HG03025 (cell line): Measurements from ENCODE around the gene SNUPN.

Experiments
- ATAC-seq: cut with Tn5 transposase; IDR thresholded peaks from one replicate; pipeline ENCODE4 v1.9.1; 2021; ENCODE audit warnings: mild to moderate bottlenecking, moderate library complexity; ENCODE audit not compliant: unreplicated experiment, low FRiP score

The SNUPN gene

DNA sequence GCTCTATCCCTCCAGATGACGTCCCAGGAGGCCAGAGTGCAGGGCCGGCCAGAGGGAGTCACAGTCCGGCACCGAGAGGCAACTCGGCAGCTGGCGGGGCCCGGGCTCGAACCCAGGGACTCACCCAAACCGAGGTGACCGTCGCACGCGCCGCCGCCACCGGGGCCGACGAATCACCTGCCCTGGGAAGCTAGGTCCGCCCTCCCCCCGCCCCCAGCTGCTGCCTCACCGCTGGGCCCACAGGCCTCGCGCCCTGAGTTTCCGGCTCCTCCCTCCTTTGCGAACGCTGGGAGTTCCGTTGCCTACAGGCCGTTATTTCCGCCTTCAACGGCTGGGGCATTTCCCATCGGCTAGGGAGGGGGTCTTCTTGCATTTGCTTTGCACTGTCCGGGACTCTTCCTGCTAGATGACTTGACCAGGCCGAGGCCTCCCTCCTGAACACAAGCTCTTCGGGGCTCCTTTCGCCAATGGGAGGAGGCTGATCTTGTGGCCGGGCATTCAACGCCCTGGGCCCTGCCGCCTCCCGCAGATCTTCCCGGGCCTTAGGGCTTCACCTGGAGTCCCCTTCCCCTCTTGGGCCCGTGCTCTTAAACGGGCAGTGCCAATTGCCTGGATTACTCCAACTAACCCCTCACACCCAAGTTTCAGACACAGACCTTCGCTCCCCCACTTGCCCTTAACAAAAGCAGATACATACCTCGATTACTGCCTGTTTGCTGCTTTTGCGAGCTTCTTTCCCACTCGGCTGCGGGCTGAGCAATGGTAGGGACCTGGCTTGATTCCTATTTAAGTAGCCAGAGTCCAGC is at the start of gene SNUPN:
Gene SNUPN (minus strand): TSS at position 184 of the 806 bp plus-strand sequence. CDS start 4,674 bp downstream, outside the sequence.
- ATAC-seq, result peak; percentile 67

DNA sequence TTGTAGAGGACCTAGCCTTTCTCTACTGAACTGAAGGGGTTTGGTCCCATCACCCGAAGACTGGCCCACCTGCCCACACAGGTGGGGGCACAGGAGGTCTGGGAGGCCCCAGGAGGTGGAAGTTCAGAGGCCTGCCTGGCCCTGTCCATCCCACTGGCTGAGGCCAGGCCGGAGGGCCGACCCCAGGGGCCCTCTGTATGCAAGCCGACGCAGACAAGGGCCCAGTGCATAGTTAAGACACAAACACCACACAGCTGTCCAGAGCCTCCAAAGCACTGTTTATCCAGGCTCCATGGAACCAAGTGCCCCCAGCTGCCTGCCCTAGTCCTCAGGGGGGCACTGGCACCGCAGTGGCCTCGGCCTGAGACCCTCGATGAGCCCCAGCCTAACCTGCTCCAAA is 48.8 kb upstream of the SNUPN start:
- ATAC-seq, result no peak

DNA sequence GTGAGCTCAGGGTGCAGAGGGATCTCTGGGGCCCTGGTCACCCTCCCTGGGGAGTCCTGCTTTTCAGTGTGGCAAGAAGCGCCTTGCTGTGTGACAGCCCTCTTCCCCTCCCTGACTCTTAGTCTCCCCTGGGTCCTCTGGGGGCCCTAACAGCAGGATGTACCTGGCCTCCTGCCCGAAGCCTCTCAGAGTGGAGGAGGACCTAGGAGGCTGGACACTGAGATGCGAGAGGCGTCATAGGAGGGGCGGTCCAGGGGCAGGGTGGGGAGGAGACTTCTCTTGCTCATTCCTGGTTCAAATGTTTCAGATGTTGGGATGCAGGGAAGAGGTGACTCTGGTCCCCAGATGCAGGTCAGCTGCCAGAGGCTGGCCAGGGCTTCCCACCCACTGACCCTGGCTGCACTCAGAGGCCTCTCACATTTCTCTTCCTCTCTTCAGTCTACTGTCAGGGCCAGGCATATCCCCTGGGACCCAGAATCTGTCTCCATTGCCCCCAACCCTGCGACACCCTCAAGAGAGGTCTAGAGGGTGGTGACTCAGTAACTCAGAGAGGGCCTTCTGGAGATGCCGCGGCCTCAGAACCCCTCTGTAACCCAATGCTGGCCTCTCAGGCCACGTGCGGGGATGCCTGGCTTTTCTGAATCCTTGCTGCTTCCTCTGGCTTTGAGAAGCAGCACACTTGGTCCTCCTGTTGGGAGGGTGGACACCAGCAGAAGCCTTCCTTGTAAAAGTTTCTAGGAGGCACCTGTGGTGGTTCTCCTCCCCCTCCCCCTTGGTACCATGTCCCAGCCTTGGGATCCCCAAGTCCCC is 48.1 kb upstream of the SNUPN start:
- no peak for ATAC-seq

DNA sequence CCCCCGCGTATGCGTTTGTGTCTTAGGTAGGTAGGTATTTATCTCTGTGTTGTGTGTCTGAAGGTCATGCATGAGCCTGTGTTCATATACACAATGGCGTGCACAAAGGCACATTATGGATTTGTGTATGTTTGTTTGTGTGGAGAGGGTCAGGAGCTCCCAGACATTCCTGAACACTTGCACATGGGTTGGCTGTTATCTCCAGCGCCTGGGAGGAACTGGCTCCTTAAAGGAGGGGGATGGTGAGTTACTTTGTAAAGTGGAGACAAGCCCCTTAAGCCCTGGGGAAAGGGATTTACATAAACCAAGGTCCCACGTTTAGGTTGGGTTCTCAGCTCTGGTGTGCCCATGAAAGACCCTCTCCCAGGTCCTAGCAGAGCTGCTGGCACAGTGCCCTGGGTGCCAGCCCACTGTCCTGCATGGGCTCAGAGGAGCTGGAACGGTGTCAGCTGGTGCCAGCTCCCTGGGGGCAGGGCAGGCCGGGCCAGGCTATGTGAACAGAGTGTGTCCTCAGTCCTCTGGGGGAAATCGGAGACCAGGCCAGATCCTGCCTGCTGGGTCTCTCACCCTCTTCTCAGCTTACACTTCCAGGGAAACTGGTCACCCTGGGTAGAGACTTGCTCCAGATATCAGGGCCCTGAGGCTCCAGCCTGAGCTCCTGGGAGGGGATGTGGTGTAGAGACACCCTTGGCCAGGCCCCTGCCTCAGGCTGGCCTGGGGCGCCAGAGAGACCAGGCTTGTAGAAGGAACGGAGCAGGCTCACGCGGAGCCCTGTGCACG is 47.3 kb upstream of the SNUPN start:
- no peak for ATAC-seq

DNA sequence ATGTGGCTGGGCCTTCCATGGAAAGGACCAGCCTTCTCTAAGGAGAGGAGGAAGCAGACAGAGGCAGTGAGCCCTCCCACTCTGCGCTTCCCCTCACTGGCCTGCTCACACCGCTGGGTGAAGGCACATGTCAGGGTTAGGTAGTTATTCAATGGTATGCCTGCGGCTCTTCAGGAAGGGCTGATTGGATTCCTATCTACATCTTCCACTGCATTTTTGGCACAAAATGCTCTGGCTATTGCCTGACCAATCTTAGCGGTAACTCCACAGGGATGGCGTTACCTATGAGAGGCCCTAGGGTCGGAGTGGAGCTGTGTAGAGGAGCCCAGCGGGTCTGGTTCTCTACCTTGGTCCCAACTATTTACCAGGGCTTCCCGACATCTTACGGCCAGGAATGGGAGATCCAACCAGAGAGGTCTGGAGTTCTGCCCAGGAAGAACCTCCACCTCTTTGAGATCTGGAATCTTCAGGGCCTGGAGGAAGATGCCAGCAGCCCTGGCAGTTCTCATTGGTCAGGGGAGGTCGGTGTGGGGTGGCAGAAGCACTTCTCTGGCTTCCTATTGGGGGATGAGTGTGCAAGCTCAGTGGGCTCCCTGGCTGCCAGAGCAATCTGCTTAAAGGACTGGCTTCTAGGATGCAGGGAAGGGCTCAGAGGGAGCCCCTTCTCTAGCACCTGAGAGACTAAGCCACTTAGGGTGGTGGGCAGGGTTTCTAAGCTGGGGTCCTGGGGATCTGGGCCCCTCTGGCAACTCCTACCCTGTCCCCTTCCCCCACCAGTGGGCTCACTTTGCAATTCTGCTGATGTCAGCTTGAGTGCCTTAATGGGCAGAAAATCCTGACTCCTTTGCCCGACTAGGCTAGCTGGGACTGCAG is 46.4 kb upstream of the SNUPN start:
- no peak for ATAC-seq

DNA sequence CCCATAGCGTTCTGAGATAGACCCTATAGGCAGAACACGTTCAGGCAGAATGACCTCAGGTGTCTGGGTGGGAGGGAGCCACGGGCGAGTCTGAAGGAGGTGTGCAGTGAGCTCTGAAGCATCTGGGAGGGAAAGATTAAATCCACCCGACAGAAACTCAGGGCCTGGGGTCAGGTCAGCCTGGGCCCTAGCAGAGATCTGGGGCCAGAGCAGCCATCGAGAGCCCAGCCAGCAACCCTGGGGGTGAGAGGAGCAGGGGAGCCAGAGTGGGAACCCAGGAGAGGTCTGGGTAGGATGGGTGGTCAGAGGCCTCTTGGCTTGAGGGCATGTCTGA is 44.3 kb upstream of the SNUPN start:
- no peak for ATAC-seq

DNA sequence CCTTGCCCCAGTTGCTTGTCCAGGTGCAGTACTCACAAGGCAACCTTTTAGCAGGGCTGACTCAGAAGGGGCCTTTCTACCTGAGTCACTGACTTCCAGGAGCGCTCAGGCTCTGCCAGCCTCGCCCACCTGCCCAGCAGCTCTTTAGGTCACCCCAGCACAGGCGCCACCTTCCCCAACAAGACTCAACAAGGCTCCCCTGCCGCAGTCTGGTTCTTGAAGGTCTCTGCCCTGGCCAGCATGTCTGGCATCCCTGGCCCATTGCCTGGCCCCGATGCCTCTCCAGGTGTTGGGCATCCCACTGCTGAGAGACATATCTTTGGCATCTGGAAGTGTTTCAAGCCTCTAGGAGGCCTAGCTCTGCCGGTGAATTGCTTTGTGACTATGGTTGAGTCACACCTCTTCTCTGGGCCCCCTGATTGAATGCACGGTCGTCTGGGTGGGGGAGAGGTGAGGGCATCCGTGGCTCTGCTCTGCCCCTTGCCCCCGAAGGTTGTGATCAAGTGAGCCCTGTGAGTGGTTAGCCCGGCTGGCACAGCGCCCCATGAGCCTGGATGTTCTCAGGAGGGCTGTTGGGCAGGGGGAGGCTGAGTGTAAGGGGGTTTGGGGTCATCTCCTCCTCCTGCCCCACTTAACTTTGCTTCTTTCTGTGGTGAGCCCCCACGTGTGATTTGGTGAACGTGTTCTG is 43.8 kb upstream of the SNUPN start:
- ATAC-seq, result no peak

DNA sequence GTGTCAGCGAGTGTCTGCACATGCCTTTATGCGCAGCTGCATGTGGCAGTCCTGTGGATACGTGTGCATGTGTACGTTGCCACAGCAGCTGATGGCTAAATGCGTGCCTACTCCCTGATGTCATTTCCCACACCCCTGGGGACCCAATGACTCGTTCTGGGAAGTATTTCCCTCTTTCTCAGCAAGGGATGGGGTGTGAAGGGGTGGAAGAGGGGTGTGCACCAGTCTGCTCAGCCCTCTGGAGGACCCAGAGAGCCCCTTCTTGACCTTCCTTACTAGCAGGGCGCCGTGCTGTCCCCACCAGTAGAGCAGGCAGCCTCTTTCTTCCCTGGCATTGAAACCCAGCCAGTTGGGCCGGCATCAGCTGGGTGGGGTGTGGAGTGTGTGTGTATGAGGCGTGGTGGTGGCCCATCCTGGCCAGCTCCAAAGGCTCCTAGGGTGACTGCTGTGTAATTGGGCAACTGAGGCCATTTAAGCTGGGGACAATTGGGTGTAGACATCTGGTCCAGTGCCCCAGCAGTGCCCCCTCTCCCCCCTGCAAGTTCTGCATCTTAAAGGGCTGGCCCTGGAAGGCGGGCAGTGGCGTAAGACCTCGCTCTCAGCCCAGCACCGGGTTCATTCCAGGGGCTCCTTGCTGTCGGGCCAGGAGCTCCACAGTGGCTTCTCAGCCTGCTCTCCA is 41.4 kb upstream of the SNUPN start:
- ATAC-seq, result no peak

DNA sequence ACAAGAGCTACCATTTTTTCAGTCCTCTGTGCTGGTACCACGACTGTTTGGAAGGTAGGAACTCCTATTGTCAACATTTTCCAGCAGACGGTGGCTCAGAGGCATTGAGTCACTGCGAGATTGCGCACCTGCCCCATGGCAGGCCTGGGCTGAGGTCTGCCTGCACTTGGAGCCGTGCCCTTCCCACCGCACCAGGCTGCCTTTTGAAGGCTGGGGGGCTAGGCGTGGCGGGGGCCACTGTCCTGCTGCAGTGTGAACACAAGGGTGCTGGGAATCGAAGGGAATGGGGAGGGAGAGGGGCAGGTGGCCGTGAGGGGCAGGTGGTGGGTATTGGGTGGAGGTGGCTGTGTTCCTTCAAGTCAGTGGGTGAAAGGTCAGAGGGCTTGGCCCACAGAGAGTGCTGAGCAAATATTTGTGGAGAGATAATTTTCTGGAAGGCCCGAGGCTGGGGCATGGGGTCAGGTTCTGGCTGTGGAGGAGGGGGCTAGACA is 38.5 kb upstream of the SNUPN start:
- ATAC-seq, result no peak

DNA sequence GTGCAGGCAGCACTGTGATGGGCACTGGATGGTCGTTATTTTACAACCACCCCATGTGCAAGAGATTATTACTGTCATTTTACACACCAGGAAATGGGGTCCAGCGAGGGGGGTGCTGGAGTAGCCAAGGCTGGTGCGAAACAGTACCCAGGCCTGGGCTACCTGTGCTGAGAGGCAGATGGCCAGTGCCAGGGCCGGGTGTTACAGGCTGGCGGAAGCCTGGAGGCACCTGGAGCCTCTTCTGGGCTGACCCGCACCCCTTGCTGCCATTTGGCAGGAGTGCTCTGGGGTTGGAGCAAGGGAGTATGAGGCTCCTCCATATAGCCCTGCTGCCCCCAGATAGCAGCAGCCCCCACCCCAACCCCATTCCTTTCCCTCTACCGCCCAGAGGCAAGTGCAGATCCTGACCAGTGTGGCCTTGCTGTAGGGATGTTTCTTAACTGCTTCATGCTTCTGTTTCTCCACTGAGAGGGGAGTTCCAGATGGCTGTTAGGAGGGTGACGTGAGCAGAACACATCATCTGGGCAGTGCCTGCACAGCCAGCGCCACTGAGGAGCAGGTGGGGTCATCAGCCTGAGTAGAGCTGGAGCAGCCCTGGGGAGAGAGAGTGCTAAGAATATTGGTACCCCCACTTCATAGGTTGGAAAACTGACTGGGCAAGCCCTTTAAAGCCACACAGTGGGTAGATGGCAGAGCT is 37.4 kb upstream of the SNUPN start:
- no peak for ATAC-seq

DNA sequence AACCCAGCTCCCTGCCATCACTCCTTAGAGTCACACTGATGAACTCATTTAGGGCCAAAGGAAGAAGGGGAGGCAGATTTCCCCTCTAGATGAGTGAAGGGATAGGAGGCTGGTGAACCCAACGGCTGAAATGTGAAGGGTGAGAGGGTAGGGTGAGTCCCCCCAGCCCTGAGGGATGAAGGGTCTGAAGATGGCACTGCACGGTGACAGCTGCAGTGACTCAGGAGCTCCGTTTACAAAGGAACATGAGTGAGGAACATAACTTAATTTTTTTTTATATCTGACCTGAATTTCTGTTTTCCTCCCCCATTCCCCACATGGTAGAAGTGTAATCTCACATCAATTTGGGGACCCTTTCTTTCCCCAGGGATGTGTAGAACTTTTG is 36.2 kb upstream of the SNUPN start:
- no peak for ATAC-seq

DNA sequence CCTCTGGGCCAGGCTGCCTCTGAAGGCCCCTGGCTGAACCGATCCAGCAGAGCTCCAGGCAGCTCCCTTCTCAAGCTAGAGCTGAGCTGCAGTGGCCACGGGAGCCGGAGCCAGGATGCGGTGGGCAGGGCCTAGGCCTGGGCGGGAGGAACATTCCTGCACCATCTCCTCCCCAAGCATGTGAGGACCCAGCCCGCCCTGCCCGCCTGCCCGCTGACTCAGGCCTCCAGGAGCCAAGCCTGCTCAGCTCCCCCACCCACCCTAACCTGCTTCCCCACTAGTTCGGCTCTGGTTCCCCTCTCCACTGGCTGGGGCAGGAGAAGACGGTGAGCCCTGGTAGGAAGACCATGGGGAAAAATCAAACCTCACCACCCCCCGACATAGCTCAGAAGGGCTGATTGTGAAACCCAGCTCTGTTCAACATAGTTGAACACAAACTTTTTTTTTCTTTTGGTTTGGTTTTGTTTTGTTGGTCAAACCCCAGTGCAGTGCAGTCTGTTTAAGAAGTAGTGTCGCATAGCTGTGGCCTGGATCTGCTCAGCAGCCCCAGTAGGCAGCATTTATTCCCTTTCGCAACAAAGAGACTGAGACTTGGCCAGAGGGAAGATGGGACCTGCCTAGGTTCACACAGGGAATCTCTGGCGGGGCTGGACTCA is 35.7 kb upstream of the SNUPN start:
- no peak for ATAC-seq

DNA sequence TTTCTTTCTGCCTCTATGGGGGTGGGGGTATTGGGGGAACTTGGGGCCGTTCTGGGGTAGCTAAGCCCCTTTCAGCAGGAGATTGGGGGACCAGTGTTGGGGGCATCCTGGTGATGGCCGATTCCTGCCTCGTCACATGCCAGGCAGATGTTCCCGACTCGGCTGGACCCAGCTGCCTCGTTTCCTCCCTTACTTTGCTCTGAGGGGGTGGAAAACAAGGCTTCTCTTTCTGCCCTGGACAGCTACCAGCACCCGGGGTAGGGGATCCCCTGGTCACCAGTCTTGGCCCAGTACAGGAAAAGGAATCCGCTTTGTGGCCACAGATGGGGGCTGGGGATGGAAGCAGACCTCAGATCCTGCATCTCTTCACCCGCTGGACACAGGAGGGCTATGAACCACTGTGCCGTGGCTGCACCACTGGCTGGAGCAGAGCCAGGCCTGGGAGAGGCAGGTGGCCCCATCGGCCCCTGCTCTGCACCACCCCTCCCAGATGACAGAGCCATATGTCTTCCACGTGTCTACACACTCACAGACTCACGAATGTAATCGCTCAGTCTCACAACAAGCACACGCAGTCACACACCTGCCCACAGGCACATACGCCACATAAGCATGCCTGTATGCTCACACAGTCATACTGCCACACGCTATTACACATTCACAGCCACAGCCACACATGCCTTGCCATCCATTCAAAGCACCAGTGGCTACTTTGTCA is 34.6 kb upstream of the SNUPN start:
- no peak for ATAC-seq

DNA sequence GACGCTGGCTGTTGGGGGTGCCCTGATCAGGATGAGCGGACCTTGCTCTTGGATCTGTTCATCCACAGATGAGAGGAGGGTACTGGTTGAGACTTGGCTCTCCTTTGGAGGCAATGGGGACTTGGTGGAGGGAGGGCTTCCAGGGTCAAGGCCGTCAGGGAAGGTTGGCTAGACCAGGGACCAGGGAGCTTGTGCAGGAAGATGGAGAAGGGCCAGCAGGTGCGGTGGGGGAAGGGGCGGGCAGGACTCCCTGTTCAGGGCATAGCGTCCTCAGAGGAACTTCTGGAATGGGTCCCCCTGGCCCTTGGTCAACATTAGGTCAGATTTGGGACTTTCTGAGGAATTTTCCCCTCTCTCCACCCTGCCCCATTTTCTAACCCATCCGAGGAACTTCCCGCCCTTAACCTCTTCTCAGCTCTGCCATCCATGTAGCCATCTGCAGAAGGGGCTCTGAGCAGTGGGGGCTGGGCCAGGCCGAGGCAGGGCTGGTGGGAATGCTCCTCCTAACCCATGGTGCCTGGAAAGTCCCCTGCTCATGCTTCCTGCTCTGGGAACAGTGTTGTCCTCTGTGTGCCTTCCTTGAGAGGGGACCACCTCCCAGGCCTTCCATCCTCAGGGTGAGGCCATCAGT is 33.7 kb upstream of the SNUPN start:
- ATAC-seq, result no peak

DNA sequence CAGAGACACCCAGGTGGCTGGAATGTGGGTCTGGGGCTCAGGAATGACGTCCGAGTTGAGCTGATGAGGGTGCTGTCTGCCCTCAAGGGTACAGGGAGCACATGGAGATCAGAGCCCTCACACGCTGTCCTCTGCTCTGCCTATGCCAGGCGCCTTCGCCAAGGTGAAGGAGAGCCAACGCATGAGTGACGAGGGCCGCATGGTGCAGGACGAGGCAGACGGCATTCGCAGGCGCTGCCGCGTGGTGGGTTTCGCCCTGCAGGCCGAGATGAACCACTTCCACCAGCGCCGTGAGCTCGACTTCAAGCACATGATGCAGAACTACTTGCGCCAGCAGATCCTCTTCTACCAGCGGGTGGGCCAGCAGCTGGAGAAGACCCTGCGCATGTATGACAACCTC is 31.3 kb upstream of the SNUPN start:
- ATAC-seq, result no peak

DNA sequence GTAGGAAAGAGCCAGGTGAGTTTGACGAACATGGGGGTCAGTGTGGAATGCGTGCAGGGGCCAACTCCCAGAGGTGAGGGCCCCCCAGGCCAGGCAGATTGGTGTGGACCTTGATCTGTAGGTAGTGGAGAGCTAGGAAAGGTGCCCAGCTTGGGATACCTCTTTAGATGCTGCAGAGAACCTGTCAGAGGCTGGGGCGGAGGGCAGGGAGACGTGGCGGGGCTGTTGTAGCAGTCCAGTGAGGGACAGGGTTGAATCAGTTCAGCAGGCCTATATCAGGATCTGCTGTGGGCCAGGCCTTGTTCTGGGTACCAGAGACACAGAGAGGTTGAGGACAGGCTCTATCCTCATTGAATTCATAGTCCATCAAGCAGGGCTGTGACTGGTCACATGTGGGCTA is 30.8 kb upstream of the SNUPN start:
- no peak for ATAC-seq

DNA sequence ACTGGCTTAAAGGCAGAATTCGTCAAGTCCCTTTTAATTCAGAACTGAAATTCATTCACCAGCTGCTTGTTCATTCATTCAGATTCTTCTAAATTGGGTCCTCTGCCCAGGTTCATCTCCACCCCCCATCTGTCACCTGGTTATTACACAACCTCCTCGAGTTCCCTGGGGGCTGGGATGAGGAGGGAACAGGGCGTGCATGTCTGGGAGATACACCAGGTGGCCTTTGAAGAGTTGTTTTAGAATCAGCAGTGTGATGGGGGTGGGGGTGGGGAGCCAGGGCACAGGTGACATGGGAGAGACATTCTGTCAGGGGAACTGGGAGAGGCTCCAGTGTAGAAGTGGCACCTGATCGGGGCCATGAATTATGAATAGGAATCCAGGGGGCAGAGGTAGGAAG is 30.4 kb upstream of the SNUPN start:
- ATAC-seq, result no peak
